Measurements from ENCODE around the gene ANK3. TPM values are rescaled to one million over a fixed set of nuclear protein-coding genes. Genes with fewer than 3 reads are reported as not detected.

ANK3 gene
- total and polyA plus RNA-seq, 2 experiments from 2014 or later, result 44.9 to 95.8 TPM

GRCh38 chr10:60395711-60396110 is 6.0 kb upstream of the ANK3 start:
- no peak for TF ChIP-seq CTCF (IDR thresholded peaks at IDR 0.05; ENCODE audit: low read depth, low read length)
- H3K4me3 ChIP-seq, result no peak overlapping the region
- no peak for DNase-seq (ENCODE audit: low read depth in 1 of 2, low spot score in 1 of 2)
- no peak overlapping the region for H3K27ac ChIP-seq
- H3K27me3 ChIP-seq, result no peaks in the 10 kb centered on the region
- H3K9me3 ChIP-seq (ENCODE audit: low read depth), result no peaks in the 10 kb centered on the region
- peaks cover 6% of the 10 kb centered on the region for H3K4me1 ChIP-seq (ENCODE audit: low read depth)
- H3K36me3 ChIP-seq, result no peaks in the 10 kb centered on the region

GRCh38 chr10:60394446-60394845 is 4.8 kb upstream of the ANK3 start:
- no peaks in the 10 kb centered on the region for H3K27me3 ChIP-seq

GRCh38 chr10:60390224-60390626 is 550 bp upstream of the ANK3 start:
- H3K4me3 ChIP-seq, result no peak overlapping the region
- H3K36me3 ChIP-seq, result no peaks in the 10 kb centered on the region
- H3K27me3 ChIP-seq, result no peaks in the 10 kb centered on the region
- H3K27ac ChIP-seq, result no peak overlapping the region
- H3K9me3 ChIP-seq (ENCODE audit: low read depth), result no peaks in the 10 kb centered on the region
- peaks cover 13% of the 10 kb centered on the region for H3K4me1 ChIP-seq (ENCODE audit: low read depth)
- DNase-seq (ENCODE audit: low read depth in 1 of 2, low spot score in 1 of 2), result peak in 1 of 2 donors; percentile 27
- TF ChIP-seq CTCF (IDR thresholded peaks at IDR 0.05; ENCODE audit: low read depth, low read length), result no peak

More at GRCh38 chr10:60394446-60394845, 4.8 kb upstream of the ANK3 start:
- Histone ChIP-seq H3K36me3 (no peaks in the 10 kb centered on the region), H3K4me3 (no peak overlapping the region), H3K9me3 (ENCODE audit: low read depth) (no peaks in the 10 kb centered on the region), H3K4me1 (ENCODE audit: low read depth) (peaks cover 7% of the 10 kb centered on the region), H3K27ac (no peak overlapping the region)
- TF ChIP-seq CTCF (IDR thresholded peaks at IDR 0.05; ENCODE audit: low read depth, low read length), result no peak
- no peak for DNase-seq (ENCODE audit: low read depth in 1 of 2, low spot score in 1 of 2)

GRCh38 chr10:60388709-60389301 is 870 bp downstream of the ANK3 start:
- no peak for TF ChIP-seq CTCF (IDR thresholded peaks at IDR 0.05; ENCODE audit: low read depth, low read length)
- H3K27ac ChIP-seq, result peak overlapping the region; percentile 70
- no peak overlapping the region for H3K4me3 ChIP-seq
- DNase-seq (ENCODE audit: low read depth in 1 of 2, low spot score in 1 of 2), result peak in 1 of 2 donors; percentile 15
- H3K4me1 ChIP-seq (ENCODE audit: low read depth), result peaks cover 13% of the 10 kb centered on the region
- H3K27me3 ChIP-seq, result no peaks in the 10 kb centered on the region
- H3K9me3 ChIP-seq (ENCODE audit: low read depth), result no peaks in the 10 kb centered on the region
- H3K36me3 ChIP-seq, result no peaks in the 10 kb centered on the region

GRCh38 chr10:60388116-60388625 is 1.5 kb downstream of the ANK3 start:
- Histone ChIP-seq H3K4me3 (no peak overlapping the region), H3K27ac (no peak overlapping the region), H3K4me1 (ENCODE audit: low read depth) (peaks cover 13% of the 10 kb centered on the region), H3K27me3 (no peaks in the 10 kb centered on the region), H3K36me3 (no peaks in the 10 kb centered on the region), H3K9me3 (ENCODE audit: low read depth) (no peaks in the 10 kb centered on the region)
- DNase-seq (ENCODE audit: low read depth in 1 of 2, low spot score in 1 of 2), result no peak
- no peak for TF ChIP-seq CTCF (IDR thresholded peaks at IDR 0.05; ENCODE audit: low read depth, low read length)

Data from cardiac muscle cell (in vitro differentiated cells and primary cell).